ENCODE results near the gene EVX1. TPM values are rescaled to one million over a fixed set of nuclear protein-coding genes. Genes with fewer than 3 reads are reported as not detected.

The EVX1 gene
- total and polyA plus RNA-seq, 3 donors from 2014 or later: 0.25 to 1.4 (median 0.63) TPM

GRCh38 chr7:27229448-27229847 is 13.2 kb upstream of the EVX1 start:
- no peaks in the 10 kb centered on the region for H3K9me3 ChIP-seq
- H3K4me3 ChIP-seq: no peak overlapping the region
- H3K27ac ChIP-seq: no peak overlapping the region
- H3K4me1 ChIP-seq: no peaks in the 10 kb centered on the region
- H3K27me3 ChIP-seq: no peaks in the 10 kb centered on the region
- no peaks in the 10 kb centered on the region for H3K36me3 ChIP-seq (ENCODE audit: low read depth, missing control alignments)
- TF ChIP-seq, protein P1, sequence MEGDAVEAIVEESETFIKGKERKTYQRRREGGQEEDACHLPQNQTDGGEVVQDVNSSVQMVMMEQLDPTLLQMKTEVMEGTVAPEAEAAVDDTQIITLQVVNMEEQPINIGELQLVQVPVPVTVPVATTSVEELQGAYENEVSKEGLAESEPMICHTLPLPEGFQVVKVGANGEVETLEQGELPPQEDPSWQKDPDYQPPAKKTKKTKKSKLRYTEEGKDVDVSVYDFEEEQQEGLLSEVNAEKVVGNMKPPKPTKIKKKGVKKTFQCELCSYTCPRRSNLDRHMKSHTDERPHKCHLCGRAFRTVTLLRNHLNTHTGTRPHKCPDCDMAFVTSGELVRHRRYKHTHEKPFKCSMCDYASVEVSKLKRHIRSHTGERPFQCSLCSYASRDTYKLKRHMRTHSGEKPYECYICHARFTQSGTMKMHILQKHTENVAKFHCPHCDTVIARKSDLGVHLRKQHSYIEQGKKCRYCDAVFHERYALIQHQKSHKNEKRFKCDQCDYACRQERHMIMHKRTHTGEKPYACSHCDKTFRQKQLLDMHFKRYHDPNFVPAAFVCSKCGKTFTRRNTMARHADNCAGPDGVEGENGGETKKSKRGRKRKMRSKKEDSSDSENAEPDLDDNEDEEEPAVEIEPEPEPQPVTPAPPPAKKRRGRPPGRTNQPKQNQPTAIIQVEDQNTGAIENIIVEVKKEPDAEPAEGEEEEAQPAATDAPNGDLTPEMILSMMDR (IDR thresholded peaks at IDR 0.05): no peak
- no peak for TF ChIP-seq POLR2A (IDR thresholded peaks at IDR 0.05)
- intact Hi-C loops (cut with DNase I; ENCODE audit: low total_unique reads): no loop called here
- WGBS, 2 donors: 92 to 95% methylated on average over 4 of the region's 4 CpGs
- DNase-seq: no peak

GRCh38 chr7:27235387-27236311 is 7.0 kb upstream of the EVX1 start:
- intact Hi-C loops (cut with DNase I; ENCODE audit: low total_unique reads): loop anchor here (10.0 kb wide), 1 partner anchor 339 kb away; no protein-coding TSS in a partner anchor
- H3K4me3 ChIP-seq: peak overlapping the region; percentile 6 to 42
- no peaks in the 10 kb centered on the region for H3K36me3 ChIP-seq (ENCODE audit: low read depth, missing control alignments)
- H3K27ac ChIP-seq: no peak overlapping the region
- H3K4me1 ChIP-seq: peaks cover 5% of the 10 kb centered on the region
- peak; percentile 67 for DNase-seq
- TF ChIP-seq, protein P1 (IDR thresholded peaks at IDR 0.05): peak in 2 of 3 experiments; percentile 24 to 28
- TF ChIP-seq POLR2A (IDR thresholded peaks at IDR 0.05): no peak
- WGBS, 2 donors: 0 to 6% methylated on average over 6 to 66 of the region's 66 CpGs
- no peaks in the 10 kb centered on the region for H3K9me3 ChIP-seq
- no peaks in the 10 kb centered on the region for H3K27me3 ChIP-seq

GRCh38 chr7:27237735-27238334 is 4.8 kb upstream of the EVX1 start:
- DNase-seq: no peak
- no peaks in the 10 kb centered on the region for H3K36me3 ChIP-seq (ENCODE audit: low read depth, missing control alignments)
- no peak overlapping the region for H3K4me3 ChIP-seq
- no peak overlapping the region for H3K27ac ChIP-seq
- TF ChIP-seq, protein P1 (IDR thresholded peaks at IDR 0.05): no peak
- no peak for TF ChIP-seq POLR2A (IDR thresholded peaks at IDR 0.05)
- 68 to 88% methylated on average over 1 of the region's 1 CpG for WGBS, 2 donors
- H3K9me3 ChIP-seq: no peaks in the 10 kb centered on the region
- no peaks in the 10 kb centered on the region for H3K27me3 ChIP-seq
- intact Hi-C loops (cut with DNase I; ENCODE audit: low total_unique reads): loop anchor here (10.0 kb wide), 1 partner anchor 337 kb away; no protein-coding TSS in a partner anchor
- peaks cover 9% of the 10 kb centered on the region for H3K4me1 ChIP-seq

DNA sequence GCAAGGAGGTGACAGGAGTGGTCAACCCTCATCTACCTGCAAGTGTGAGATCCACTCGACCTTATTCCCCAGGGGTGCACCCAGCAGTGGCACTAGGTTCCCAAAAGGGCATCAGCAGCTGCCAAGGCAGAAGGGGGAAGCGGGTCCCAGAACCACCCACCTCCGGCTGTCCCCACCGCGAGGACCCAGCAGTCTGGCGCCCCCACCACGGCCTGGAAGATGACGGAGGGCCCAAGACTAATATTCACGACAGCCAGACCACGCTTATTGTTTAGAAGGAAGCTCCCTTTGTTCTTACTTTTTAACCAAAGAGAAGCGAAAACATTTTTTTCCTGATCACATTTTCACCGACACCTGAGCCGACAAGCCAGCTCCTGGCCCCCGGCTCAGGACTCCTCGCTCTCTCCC is 3.6 kb upstream of the EVX1 start:
- intact Hi-C loops (cut with DNase I; ENCODE audit: low total_unique reads): loop anchor here (10.0 kb wide), 1 partner anchor 336 kb away; no protein-coding TSS in a partner anchor
- no peak overlapping the region for H3K4me3 ChIP-seq

More for the DNA sequence above, 3.6 kb upstream of the EVX1 start:
- no peak for DNase-seq
- Histone ChIP-seq H3K27ac (no peak overlapping the region), H3K36me3 (ENCODE audit: low read depth, missing control alignments) (no peaks in the 10 kb centered on the region), H3K27me3 (no peaks in the 10 kb centered on the region), H3K4me1 (peaks cover 15% of the 10 kb centered on the region), H3K9me3 (no peaks in the 10 kb centered on the region)
- WGBS, 2 donors: 52 to 66% methylated on average over 13 to 15 of the region's 15 CpGs
- TF ChIP-seq, protein P1 (IDR thresholded peaks at IDR 0.05): no peak
- no peak for TF ChIP-seq POLR2A (IDR thresholded peaks at IDR 0.05)
